Neural progenitor cell (in vitro differentiated cells): Measurements from ENCODE around the gene KEL. TPM values are rescaled to one million over a fixed set of nuclear protein-coding genes. Genes with fewer than 3 reads are reported as not detected.

ENCODE experiments used
- DNase-seq: peaks from one replicate; pipeline ENCODE4 v3.0.0-alpha.2; 2016; ENCODE audit warnings: low spot score
- H2AFZ ChIP-seq: fragments of 200-600 bp; sonication (generic); replicated peaks from 2 replicates; pipeline ENCODE4 v1.6.1; 2016; ENCODE audit warnings: antibody characterized with exemption
- H3F3A ChIP-seq: fragments of 200-600 bp; sonication (generic); 2 replicates; pipeline ENCODE4 v1.6.1; 2016; ENCODE audit warnings: antibody characterized with exemption, low read depth
- H3K27ac ChIP-seq: fragments of 200-600 bp; sonication (generic); 2 replicates; pipeline ENCODE4 v1.5.1; 2016; ENCODE audit warnings: mild to moderate bottlenecking
- H3K27me3 ChIP-seq: fragments of 200-600 bp; sonication (generic); 2 replicates; pipeline ENCODE4 v1.6.1; 2016; ENCODE audit warnings: mild to moderate bottlenecking, moderate library complexity
- H3K36me3 ChIP-seq: fragments of 200-600 bp; sonication (generic); 2 replicates; pipeline ENCODE4 v1.5.1; 2016
- H3K4me1 ChIP-seq: fragments of 200-600 bp; sonication (generic); 2 replicates; pipeline ENCODE4 v1.6.1; 2016; ENCODE audit warnings: mixed run types
- H3K4me2 ChIP-seq: fragments of 200-600 bp; sonication (generic); 2 replicates; pipeline ENCODE4 v1.6.1; 2016
- H3K4me3 ChIP-seq: fragments of 200-600 bp; sonication (generic); 2 replicates; pipeline ENCODE4 v1.5.1; 2016
- H3K79me2 ChIP-seq: fragments of 200-600 bp; sonication (generic); 2 replicates; pipeline ENCODE4 v1.6.1; 2016; ENCODE audit warnings: low read depth
- H3K9ac ChIP-seq: fragments of 200-600 bp; sonication (generic); 2 replicates; pipeline ENCODE4 v1.6.1; 2016
- H3K9me3 ChIP-seq: fragments of 200-600 bp; sonication (generic); 2 replicates; pipeline ENCODE4 v1.5.1; 2016; ENCODE audit warnings: low read depth
- H4K20me1 ChIP-seq: fragments of 200-600 bp; sonication (generic); 2 replicates; pipeline ENCODE4 v1.6.1; 2016; ENCODE audit warnings: low read depth
- H3K27ac Mint-ChIP-seq: 3 replicates; pipeline ENCODE4 v1.8.0; 2021; ENCODE audit warnings: mixed read lengths
- H3K27me3 Mint-ChIP-seq: 2 replicates; pipeline ENCODE4 v1.8.0; 2022; ENCODE audit warnings: low read depth, mild to moderate bottlenecking, inconsistent platforms, moderate library complexity, mixed read lengths; ENCODE audit not compliant: insufficient read depth
- H3K36me3 Mint-ChIP-seq: 3 replicates; pipeline ENCODE4 v1.8.0; 2021; ENCODE audit warnings: mixed read lengths
- H3K4me1 Mint-ChIP-seq: 3 replicates; pipeline ENCODE4 v1.8.0; 2021; ENCODE audit warnings: mixed read lengths
- H3K4me3 Mint-ChIP-seq: 3 replicates; pipeline ENCODE4 v1.8.0; 2021; ENCODE audit warnings: mild to moderate bottlenecking, moderate library complexity, mixed read lengths
- H3K9me3 Mint-ChIP-seq: 3 replicates; pipeline ENCODE4 v1.8.0; 2020; ENCODE audit warnings: mixed read lengths
- EZH2 ChIP-seq: fragments of 200-600 bp; sonication (generic); IDR thresholded peaks from 2 replicates; pipeline ENCODE4 v1.6.1; 2017; ENCODE audit warnings: antibody characterized with exemption, mild to moderate bottlenecking, moderate library complexity
- EZH2phosphoT487 ChIP-seq: fragments of 200-600 bp; sonication (generic); IDR thresholded peaks from 2 replicates; pipeline ENCODE4 v1.6.1; 2017; ENCODE audit warnings: antibody characterized with exemption
- total RNA-seq: library from RNA; depleted of rRNA; stranded (reverse); fragments of >200 nt; gene quantifications from 2 replicates; pipeline ENCODE4 v1.2.3, GENCODE V29; 2015; ENCODE audit warnings: low replicate concordance
- TF ChIP-seq, protein P1 (sequence below): fragments of 200-600 bp; sonication (generic); IDR thresholded peaks from 2 replicates; pipeline ENCODE4 v1.5.1; 2017; ENCODE audit warnings: antibody characterized with exemption, mild to moderate bottlenecking

Gene KEL
- total RNA-seq, 1 donor from 2014 or later: not detected

- H3K27me3 Mint-ChIP-seq: peaks cover 2% of the 10 kb centered on the region
Observed at GRCh38 chr7:142910481-142910880, 51.7 kb downstream of the KEL start.

DNA sequence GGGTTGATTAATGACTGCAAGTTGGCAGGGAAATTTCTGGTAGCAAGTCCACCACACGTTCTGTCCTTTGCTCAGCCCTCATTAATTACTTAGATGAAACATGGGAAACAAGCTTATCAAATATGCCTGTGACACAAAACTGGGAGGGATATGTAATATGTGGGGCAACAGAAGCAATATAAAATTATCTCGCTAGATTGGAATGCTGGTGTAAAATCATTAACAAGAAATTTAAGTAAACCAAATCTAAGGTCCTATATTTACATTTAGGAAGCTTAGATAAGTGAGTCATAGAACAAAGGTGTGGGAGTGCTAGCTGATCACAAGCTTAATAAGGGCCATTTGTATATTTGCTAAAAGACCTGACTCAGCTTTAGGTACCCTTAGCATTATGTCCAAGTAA, 52.1 kb downstream of the KEL start:
- Histone ChIP-seq H3K9ac (no peak overlapping the region), H3K4me1 (no peaks in the 10 kb centered on the region), H3K79me2 (no peaks in the 10 kb centered on the region), H3F3A (no peaks in the 10 kb centered on the region), H3K4me2 (no peak overlapping the region), H3K36me3 (no peaks in the 10 kb centered on the region), H3K27me3 (no peaks in the 10 kb centered on the region), H3K27ac (no peak overlapping the region), H3K4me3 (no peak overlapping the region), H4K20me1 (no peaks in the 10 kb centered on the region), H3K9me3 (peaks cover 10% of the 10 kb centered on the region), H2AFZ (no peak overlapping the region)
- Mint-ChIP-seq H3K27me3 (peaks cover 2% of the 10 kb centered on the region), H3K4me3 (no peak overlapping the region), H3K36me3 (no peaks in the 10 kb centered on the region), H3K9me3 (peaks cover 4% of the 10 kb centered on the region), H3K27ac (no peak overlapping the region), H3K4me1 (no peaks in the 10 kb centered on the region)
- DNase-seq: no peak
- no peak for TF ChIP-seq EZH2
- no peak for TF ChIP-seq EZH2phosphoT487
- TF ChIP-seq, protein P1, sequence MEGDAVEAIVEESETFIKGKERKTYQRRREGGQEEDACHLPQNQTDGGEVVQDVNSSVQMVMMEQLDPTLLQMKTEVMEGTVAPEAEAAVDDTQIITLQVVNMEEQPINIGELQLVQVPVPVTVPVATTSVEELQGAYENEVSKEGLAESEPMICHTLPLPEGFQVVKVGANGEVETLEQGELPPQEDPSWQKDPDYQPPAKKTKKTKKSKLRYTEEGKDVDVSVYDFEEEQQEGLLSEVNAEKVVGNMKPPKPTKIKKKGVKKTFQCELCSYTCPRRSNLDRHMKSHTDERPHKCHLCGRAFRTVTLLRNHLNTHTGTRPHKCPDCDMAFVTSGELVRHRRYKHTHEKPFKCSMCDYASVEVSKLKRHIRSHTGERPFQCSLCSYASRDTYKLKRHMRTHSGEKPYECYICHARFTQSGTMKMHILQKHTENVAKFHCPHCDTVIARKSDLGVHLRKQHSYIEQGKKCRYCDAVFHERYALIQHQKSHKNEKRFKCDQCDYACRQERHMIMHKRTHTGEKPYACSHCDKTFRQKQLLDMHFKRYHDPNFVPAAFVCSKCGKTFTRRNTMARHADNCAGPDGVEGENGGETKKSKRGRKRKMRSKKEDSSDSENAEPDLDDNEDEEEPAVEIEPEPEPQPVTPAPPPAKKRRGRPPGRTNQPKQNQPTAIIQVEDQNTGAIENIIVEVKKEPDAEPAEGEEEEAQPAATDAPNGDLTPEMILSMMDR: no peak

More at GRCh38 chr7:142910481-142910880, 51.7 kb downstream of the KEL start:
- no peak for DNase-seq
- Mint-ChIP-seq H3K36me3 (no peaks in the 10 kb centered on the region), H3K4me3 (no peak overlapping the region), H3K27ac (no peak overlapping the region), H3K9me3 (peaks cover 4% of the 10 kb centered on the region), H3K4me1 (no peaks in the 10 kb centered on the region)
- no peaks in the 10 kb centered on the region for H3K36me3 ChIP-seq
- H3K4me3 ChIP-seq: no peak overlapping the region
- TF ChIP-seq EZH2phosphoT487 (no peak), EZH2 (no peak)
- TF ChIP-seq, protein P1: no peak
- no peak overlapping the region for H3K27ac ChIP-seq
- H3K79me2 ChIP-seq: no peaks in the 10 kb centered on the region
- H3K9ac ChIP-seq: no peak overlapping the region
- H3K4me1 ChIP-seq: no peaks in the 10 kb centered on the region
- no peaks in the 10 kb centered on the region for H4K20me1 ChIP-seq
- peaks cover 5% of the 10 kb centered on the region for H3K9me3 ChIP-seq
- no peaks in the 10 kb centered on the region for H3F3A ChIP-seq
- no peaks in the 10 kb centered on the region for H3K27me3 ChIP-seq
- no peak overlapping the region for H3K4me2 ChIP-seq
- H2AFZ ChIP-seq: no peak overlapping the region

DNA sequence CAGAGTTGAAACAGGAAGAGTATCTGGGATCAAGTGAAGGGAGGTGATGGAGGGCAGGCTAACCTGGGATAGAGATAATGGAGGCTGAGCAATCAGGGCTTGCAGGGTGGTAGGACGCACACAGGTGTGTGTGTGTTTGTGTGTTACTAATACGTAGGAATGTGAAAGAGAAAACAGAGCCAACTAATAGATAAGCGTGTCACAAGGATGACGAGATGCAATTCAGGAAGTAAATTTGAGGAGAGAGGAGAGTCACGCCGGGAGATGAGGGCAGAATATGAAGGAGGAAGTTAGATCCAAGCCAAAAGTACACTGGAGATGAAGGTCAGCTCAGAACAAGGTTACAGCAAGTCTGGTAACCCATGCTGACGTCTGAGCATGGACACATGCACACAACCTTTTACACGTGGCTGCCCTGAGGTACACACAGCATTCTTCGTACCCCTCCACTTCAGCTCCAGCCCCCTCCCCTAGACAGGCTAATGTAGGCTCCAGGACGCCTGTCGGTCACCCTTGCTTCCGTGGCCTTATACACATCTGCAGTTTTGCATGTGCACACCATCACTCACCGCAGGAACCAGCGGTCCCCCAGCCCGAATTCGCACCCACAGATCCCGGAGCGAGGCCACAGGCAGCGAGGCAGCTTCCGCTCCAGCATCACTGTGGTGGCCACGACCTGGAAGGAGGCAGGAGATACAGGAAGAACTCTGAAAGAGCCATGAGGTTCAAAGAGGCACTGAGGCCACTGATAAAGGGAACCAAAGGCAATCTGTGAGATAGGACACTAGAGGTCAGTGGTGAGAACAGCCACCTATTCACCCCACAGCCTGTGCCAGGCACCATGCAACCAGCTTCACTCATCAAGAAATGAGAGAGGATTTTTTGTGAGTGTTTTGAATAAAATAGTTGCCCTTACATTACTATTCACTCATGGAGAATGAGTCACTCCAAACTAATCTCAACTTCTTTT, 53.0 kb downstream of the KEL start:
- Histone ChIP-seq H3K36me3 (no peaks in the 10 kb centered on the region), H3K4me1 (no peaks in the 10 kb centered on the region), H3K9me3 (peaks cover 16% of the 10 kb centered on the region), H2AFZ (peak overlapping the region; percentile 82), H3K27me3 (no peaks in the 10 kb centered on the region), H3K9ac (no peak overlapping the region), H3K27ac (no peak overlapping the region), H3K4me3 (no peak overlapping the region), H3F3A (no peaks in the 10 kb centered on the region), H4K20me1 (no peaks in the 10 kb centered on the region), H3K4me2 (no peak overlapping the region), H3K79me2 (no peaks in the 10 kb centered on the region)
- TF ChIP-seq, protein P1: peak; percentile 51
- TF ChIP-seq EZH2 (no peak), EZH2phosphoT487 (no peak)
- Mint-ChIP-seq H3K27ac (no peak overlapping the region), H3K9me3 (peaks cover 7% of the 10 kb centered on the region), H3K27me3 (peaks cover 2% of the 10 kb centered on the region), H3K4me3 (no peak overlapping the region), H3K4me1 (no peaks in the 10 kb centered on the region), H3K36me3 (no peaks in the 10 kb centered on the region)
- peak; percentile 26 for DNase-seq
